Stomach (tissue), 4 donors: ENCODE results near the gene KIRREL3.

Experiments
- POLR2A ChIP-seq, 4 donors: fragments of 450-650 bp; IDR thresholded peaks; one replicate each; pipeline ENCODE4 v1.6.1; 2016; ENCODE audit warnings: antibody characterized with exemption in 4 of 4, control low read depth in 2 of 4, mild to moderate bottlenecking in 1 of 4, moderate library complexity in 1 of 4
- TF ChIP-seq, protein P1 (sequence below), 7 experiments: fragments of 450-650 bp in 4 of 7; fragments of 200-600 bp in 3 of 7; sonication (generic) in 3 of 7; IDR thresholded peaks; one replicate each; pipeline ENCODE4 v1.5.1; 2016 to 2019; ENCODE audit warnings: antibody characterized with exemption in 7 of 7, control low read depth in 2 of 7, mild to moderate bottlenecking in 1 of 7

DNA sequence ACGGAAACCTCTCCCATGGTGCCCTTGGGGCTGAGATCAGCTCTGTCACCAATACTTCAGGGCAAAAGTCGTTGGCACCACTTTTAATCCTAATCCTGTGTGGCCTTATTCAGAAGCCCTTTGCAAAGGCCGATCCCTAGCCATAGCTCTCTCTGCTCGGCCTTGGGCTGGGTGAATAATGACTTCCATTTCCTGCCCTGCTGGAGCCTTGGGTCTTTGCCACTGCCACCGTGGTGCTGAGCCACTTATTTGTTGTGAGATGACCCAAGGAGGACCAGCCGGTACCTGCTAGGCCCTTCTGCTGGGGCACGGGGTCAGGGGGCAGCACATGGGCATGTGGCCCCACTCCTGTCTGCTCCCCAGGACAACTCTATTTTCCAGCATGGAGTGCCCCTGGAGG is 456.9 kb downstream of the KIRREL3 start:
- TF ChIP-seq, protein P1, sequence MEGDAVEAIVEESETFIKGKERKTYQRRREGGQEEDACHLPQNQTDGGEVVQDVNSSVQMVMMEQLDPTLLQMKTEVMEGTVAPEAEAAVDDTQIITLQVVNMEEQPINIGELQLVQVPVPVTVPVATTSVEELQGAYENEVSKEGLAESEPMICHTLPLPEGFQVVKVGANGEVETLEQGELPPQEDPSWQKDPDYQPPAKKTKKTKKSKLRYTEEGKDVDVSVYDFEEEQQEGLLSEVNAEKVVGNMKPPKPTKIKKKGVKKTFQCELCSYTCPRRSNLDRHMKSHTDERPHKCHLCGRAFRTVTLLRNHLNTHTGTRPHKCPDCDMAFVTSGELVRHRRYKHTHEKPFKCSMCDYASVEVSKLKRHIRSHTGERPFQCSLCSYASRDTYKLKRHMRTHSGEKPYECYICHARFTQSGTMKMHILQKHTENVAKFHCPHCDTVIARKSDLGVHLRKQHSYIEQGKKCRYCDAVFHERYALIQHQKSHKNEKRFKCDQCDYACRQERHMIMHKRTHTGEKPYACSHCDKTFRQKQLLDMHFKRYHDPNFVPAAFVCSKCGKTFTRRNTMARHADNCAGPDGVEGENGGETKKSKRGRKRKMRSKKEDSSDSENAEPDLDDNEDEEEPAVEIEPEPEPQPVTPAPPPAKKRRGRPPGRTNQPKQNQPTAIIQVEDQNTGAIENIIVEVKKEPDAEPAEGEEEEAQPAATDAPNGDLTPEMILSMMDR (IDR thresholded peaks at IDR 0.05): no peak
- no peak for TF ChIP-seq POLR2A (IDR thresholded peaks at IDR 0.05)
